Fibroblast of peridontal ligament (primary cell): ENCODE results near the gene KIRREL3.

ENCODE experiments used
- DNase-seq: peaks from one replicate; pipeline ENCODE4 v3.0.0-alpha.2; 2010; ENCODE audit errors: extremely low read depth

Gene KIRREL3

DNA sequence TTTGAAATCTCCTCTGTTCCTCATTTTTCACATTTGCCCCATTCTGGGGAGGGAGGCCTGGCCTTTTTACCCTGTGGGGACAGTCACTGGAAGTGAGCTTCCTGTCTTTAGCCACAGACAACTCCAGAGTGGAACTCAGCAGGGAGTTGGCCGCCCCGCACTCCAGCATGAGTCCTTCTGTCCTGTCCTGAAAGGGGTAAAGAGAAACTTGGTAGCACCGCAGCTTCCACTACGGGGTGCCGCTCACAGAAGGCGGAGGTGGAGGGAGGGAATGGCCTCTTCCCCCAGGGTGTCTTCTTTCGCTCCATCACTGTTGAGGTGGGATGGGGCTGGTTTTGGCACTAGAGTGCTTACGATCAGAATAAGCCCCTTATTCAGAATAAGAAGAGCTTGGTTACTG lies 512.9 kb downstream of the KIRREL3 start:
- DNase-seq: no peak

DNA sequence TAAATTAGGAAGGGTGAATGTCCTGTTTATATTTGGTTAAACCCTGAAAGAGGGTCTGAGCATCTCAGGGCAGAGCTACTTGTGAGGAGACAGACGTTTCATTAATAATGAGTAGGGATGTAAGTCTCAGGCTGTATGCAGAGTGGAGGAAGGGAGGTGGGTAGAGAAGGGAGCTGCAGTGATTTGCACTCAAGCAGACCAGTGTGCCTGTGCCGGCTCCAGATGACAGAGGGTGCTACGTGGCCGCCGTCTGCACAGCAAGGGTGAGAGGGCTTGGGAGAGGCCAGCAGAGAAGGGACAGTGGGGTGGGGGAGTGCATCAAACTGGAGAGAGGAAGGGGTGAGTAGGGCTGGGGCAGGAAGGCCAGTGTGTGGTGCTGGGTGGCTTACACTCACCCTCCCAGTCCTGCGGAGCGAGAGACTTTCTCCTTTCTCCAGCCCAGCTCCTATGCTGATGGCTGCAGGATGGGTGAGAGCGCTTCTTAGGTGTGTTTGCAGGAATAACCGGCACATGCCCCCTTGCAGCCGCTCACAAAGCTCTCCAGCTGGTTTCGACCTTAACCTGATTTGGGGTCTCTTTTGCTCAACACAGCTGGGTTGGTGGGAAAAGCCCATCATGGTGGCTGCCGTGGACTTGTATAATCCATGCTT lies 514.5 kb downstream of the KIRREL3 start:
- DNase-seq: no peak

DNA sequence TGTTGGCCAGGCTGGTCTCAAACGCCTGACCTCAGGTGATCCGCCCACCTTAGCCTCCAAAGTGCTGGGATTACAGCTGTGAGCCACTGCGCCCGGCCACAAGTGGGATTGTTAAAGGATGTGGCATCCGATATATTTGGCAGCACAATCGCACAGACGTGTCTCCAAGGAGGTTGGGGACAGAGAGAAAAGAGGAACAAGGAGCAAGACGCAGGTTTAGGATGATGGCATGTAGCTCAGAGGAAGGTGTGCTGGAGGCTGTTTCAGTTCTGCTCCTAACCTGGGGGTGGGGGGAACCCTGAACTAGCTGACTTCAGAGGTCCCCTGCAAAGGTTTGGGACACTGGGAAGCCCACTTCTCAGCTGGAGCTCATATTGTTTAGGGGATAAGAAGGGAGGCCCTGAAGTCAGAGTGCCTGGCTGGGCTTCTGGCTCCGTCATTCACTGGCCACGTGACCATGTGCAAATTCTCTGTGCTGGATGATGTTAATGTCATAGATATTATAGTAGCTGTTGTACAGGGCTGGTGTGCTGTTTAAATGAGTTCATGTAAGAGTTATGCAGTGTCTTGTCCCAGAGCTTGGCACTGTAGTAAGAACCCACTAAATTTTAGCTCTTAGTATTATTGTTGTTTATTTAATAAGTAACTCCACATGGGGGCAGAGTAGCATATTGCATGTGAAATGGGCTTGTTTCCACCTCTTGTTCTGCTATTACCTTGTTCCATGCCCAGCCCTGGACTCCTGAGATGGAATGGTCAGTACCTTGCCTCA lies 515.4 kb downstream of the KIRREL3 start:
- peak; percentile 24 for DNase-seq

DNA sequence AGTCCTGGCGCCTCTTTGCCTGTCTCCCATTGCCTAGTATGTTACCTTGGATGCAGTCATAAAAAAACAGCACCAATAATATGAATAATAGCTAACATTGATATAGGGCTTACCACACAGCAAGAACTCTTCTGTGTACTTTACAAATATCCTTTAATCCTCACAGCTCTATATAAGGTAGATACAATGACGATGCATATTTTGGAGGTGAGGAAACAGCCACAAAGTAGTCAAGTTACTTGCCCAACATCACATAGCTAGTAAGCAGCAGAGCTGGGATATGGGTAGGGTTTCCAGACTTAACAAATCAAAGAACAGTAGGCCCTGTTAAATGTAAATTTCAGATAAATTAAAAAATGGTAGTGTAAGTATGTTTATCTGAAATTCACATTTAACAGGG lies 516.3 kb downstream of the KIRREL3 start:
- DNase-seq: peak; percentile 67

DNA sequence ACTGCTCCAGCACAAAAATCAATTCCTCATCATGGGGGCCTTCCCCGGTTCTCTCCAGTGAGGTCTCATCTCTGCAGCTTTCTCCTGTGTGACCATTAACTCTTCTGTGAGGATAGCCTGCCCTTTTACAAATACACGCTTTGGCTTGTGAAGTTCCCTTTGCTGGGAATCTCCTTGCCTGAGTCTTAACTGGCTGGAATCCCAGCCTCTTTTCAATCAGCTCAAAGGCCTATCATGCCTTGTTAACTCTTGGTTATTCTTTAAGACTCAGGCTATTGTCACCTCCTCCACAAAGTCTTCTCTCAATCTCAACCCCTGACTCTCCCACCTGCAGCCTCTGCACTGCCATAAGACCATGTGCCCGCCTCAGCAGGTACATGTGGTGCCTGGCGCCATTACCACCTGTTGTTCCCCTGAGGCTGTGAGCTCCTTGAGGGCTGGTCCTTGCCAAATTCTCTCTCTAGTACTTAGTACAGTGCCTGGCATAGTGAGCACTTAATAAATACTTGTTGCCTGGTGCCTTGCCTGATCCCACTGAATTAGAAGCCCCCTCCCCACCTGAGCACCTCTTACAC lies 516.9 kb downstream of the KIRREL3 start:
- no peak for DNase-seq

DNA sequence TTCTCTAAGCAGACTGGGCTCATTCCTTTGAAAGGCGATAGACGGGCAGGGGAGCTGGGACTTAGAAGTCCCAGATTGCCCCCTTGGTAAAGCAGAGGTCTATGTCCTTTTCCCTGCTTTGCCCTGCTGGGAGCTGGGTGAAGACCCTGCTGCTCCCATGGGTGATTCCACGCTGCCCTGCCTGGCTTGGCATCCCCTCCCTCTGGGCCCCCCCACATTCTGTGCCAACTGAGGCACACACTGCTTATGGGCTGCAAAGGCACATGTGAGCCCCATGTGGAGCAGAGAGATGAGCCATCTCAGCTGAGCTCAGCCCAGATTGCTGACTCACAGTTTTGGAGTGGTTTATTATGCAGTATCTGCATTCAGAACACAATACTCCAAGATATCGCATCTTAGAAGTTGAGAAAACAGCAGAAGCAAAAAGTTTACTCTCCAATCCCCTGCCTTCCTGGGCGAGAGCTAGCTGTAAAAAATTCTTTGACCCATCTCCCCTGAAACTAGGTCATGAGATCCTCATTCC lies 517.9 kb downstream of the KIRREL3 start:
- DNase-seq: no peak

DNA sequence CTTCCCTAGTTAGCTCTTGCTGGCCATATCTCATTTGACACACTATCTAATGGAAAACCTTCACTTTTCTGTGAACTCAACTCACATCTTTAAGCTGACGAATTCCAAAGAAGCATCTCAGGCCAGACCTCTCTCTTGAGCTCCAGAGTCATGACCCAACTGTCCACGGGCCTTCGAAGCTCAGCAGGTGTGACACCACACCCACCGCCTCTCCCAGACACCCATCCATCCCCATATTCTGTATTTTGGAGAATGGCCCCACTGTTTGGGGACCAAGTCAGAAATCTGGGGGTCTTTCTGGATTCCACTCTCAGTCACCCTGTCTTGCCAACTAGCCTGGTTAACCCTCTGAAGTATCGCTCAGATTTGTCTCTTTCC lies 519.3 kb downstream of the KIRREL3 start:
- no peak for DNase-seq

DNA sequence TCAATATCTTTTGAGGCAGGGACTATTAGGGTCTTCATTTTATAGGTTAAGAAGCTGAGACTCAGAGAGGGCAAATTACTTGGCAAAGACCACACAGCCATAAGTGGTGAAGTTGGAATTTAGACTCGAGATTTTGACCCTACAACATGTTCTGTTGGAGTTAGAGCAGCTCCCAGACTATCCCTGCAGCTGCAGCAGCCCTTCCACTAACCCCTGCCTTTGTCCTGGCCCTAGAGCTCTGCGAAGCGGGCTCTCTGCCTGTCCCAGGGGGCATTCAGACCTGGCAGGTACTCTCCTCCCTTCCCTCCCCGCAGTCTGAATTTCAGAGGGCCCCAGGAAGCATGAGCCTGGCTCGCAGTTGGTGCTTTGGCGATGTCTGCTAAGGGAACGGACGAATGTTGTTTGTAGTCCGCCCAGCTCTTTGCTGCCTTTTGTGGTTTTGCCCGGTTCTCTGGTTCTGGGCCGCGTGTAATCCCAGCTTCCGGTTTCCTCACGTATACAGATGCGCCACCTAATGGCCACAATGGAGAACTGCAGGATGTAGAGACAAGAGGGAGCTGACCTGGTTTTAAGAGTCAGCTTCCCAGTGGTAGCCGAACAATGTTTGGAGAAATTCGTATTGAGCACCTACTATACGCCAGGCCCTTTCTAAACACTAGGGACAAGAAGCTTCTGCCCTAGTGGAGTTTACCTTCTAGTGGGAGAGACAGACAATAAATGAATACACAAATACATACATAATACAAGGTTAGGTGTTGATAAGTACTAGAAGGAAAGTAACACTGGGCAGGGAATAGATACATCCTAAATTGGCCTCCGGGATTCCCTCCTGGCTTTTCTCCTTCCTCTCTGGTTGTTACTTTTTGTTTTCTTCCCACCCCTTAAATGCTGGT lies 519.9 kb downstream of the KIRREL3 start:
- peak; percentile 93 for DNase-seq

DNA sequence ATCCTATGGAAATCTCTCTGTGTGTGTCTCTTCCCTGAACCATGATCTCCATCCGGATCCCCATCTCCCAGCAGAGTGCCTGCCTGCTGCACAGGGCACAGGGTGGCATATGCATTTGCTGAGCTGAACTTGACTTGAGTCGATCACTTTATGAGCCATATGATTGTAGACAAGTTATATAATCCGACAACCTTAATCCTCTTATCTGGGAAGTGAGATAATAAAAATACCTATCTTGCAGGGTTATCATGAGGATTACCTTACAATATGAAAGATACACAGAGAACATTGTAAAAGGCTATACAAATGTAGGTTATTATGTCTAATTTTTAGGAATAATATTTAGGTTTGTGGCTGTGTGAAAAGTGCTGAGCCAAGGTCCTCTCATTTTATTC lies 520.6 kb downstream of the KIRREL3 start:
- no peak for DNase-seq

DNA sequence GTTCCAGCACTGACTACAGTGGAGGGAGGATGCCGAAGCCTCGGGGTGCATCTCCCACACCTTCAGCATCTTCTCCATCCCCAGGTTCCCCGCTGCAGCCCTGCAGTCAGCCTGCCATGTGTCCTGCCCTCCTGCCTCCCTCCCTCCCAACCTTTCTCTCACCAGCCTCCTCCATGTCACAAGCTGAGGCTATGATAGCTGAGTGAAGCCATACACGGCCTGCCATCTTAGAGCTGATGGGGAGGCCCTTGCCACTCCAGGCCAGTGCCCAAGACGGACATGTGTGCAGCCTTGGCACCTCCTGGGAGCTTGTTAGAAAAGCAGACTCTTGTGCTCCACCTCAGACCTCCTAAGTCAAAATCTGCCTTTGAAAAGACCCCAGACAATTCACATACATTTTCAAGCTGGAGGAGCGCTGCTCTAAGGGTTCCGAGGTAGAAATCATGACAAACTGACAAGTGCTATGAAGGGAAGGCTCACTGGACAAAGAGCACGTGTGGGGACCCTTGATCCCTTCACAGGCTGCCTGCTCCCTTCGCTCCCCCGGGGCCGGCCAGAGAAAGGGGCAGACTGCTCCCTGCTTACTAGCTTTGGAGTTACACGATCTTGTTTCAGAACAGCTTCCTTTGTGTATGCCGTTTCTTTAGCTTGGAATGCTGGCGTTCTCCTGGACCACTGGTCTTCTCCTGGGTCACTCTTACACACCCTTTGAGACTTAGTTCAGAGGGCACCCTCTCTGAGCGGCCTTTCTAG lies 521.2 kb downstream of the KIRREL3 start:
- DNase-seq: no peak

DNA sequence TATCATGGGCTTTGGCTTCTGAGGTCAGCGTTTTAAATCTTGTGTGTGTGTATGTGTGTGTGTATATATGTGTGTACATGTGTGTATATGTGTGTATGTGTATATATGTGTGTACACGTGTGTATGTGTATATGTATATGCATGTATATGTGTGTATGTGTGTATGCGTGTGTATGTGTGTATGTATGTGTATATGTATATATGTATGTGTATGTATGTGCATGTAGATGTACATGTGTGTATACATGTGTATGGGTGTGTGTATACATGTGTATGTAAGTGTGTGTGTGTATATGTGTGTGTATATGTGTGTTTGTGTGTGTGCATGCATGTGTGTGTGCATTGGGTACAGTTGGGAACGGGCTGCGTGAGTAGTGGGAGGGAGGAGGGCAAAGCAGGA lies 522.1 kb downstream of the KIRREL3 start:
- DNase-seq: no peak

DNA sequence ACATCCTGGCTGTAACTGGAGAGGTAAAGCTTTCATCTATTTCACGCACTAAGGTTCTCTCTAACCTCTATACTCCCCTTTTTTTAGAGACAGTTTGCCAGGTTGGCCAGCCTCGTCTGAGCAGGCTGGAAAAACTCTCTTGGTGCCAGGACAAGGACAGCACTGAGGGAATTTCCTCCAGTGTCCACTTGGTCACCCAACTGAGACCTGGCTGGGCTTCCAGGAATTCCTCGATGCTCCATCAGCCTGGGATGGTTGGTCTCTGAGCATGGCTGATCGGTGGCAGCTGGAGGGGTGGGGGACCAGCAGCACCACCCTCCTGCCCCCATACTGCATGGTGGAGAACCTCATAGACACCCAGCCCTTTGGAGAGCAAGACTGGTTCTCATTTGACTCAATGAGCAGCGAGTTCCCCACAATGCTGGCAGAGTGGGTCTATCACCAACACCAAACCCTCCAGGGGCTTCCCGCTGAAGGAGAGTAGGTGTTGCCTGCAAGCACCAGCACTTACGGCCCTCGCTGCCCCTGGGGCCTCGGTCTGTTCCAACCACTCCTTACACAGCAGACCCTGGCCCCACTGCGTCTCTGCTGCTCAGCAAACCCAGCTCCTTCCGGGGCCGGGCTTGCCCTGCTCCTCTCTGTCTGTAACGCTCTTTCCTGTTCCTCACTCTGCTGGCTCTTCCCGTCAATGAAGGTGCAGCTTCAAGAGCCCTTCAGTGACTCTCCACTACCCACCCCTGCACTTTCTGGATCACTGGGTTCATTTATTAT lies 522.9 kb downstream of the KIRREL3 start:
- no peak for DNase-seq

DNA sequence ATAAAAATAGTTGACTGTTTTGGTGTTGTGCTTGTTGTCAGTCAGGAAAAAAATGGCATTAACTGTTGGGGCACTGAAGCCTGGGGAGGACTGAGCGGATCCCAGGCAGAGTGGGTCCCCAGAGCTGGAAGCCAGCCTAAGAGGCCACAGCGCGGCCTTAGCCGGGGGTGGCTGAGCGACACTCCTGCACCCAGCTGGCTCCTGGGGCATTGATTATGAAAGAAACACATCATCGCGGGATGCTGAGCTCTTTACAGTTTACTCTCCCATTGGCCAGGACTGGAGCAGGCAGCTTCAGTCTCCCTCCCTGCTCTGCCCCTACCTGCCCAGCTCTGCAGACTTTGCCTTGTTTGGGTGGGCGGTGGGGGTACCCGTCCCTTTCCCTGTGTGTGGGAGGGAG lies 523.6 kb downstream of the KIRREL3 start:
- no peak for DNase-seq

DNA sequence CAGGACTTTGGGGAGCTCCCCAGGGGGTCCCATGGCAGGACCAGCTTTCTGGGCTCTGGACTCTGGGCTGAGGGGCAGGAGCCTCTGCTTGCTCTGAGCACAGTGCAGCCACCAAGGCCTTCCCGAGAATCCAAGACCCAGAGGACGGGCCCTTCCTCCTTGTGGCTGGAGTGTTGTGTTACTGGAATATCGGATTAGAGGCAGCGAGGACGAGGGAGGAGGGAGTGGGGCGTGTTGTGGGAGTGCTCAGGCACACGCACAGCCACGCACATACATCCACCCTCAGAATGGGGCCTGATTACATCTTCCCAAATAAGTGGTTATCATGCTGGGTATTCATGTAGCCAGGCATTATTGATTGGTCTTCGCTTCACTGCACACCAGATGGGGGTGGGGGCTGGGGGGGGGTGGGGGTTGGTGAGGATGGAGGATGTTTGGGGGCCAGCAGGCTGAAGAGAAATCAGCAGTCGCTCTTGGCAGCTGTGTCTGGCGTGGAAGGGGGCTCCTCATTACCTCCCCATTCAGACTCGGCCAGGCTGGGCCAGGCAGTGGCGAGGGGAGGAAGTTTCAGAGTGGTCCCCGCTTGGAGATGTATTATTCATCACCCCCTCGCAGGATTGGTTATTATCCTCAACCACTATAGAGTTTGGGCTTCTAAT lies 524.2 kb downstream of the KIRREL3 start:
- DNase-seq: no peak

DNA sequence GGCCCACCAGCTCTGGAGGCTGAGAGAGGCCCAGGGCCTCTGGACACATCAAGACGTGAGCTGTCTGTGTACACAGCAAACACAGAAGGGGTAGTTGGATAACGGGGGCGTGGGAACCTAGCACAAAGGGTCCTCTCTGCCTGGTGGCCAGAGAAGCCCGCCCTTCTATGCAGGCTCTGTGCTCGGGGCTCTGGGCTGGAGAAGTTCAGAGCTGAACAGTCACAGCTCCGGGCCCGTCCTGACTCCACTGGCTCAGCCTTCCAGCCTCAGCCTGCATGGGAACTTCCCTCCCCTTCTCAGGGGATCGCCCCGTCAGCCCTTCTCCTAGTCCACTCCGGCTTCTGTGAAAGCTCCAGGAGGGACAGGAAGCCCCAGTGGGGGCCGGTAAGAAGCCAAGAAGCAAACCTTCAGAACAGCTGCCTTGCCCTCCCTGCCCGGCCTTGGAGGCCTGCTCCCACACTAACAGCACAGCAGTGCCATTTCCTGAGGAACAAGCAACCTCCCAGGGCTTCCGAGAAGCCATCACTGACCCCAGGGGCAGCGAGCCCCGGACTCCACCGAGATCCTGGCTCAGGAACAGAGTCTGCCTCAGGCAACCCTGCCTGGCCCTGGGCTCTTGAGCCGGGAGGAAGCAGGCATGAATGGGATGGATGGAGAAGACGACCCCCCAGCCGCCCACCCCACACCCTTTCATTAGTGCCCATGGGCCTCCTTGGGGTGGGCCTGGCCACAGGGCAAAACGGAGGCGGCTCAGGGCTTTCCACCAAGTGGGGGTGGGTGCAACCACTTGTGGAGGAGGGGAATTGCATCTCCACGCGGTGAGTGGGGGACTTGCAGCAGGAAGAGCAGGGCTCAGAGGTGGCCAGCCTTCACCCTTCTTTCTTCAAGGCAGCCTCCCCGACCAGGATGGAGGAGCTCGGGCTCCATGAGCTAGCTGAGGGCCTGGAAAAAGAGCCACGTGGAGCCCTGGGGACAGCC lies 525.3 kb downstream of the KIRREL3 start:
- no peak for DNase-seq

DNA sequence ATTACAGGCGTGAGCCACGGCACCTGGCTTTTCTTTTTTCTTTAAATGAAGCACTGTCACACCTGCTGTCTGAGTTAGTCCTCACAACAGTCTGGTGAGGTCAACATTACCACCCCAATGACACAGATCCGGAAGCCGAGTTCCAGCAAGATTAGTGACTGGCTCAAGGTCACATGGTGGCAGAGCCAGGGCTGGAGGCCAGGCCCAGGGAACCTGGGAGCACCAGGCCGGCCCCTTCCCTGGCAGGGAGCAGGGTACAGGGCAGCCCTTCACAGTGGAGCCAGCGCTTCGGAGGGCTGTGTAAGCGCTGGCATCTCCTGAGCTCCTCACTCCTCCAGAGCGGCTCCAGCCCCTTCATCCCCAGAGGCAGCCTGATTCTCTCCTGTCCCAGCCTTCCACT lies 526.4 kb downstream of the KIRREL3 start:
- no peak for DNase-seq

DNA sequence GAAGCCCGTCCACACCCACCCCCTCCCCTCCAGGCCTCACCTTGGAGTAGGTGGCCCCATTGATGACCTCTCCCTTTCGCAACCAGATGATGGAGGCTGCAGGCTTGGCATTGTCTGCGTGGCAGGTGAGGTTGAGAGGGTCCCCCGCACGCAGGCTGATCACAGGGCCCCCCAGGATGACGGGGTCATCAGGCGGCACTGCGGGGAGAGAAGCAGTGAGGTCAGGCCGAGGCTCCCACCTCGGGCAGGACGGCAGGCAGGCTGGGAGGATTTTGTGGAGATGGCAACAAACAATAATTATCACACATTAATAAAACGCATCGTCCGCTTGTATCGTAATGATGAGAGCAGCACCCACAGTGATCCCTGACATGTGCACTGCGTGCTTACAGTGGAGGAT lies 527.3 kb downstream of the KIRREL3 start:
- no peak for DNase-seq

DNA sequence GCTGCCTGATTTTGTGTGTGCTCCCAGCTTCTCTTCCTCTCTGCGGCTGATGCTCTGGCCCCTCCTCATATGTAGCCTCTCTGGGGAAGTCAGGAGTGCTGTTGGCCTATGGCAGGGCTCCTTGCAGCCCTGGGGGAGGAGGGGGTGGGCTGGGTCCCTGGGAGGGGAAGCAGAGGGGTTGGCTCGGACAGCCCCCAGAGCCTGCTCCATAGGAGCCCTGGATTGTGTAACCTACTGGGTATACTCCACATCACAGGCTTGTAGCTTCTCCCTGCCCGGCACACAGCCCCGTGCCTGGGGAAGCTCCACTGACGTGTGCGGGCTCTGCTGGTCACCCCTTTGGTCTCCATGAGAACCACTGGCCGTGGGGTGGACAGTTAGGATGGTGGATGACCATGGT lies 531.3 kb downstream of the KIRREL3 start:
- DNase-seq: no peak

DNA sequence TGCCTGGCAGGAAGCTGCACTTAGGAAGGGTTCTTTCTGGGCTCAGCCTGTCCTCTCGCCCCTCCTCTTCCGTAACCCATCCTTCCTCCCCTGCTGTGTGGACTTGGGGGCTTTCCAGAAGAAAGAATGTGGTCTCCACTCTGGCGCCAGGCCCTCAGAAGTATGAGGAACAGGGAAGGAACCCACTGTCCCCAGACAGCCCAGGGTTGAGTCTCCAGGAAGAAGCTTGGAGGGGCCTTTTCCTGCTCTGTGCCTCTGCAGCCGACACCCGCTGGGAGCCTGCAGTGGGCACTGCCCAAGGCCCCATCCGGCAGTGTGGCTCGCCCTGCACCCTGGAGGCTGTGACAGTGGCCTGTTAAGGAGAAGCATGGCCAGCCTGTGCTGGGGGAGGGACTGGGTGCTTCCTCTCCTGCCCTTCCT lies 532.5 kb downstream of the KIRREL3 start:
- DNase-seq: no peak
